GM19351 (cell line): ENCODE measurements around the gene SH2D1B.
"Not testable (repeated sequence)": the region's sequence is repeated elsewhere in the genome, so short reads cannot be mapped to it uniquely, and the experiment has no call there.

Experiments used
- ATAC-seq: cut with Tn5 transposase; IDR thresholded peaks from one replicate; pipeline ENCODE4 v1.9.1; 2021; ENCODE audit warnings: mild to moderate bottlenecking, moderate library complexity; ENCODE audit not compliant: unreplicated experiment

Gene SH2D1B

GRCh38 chr1:162365284-162366020, 46.5 kb downstream of the SH2D1B start:
- no peak for ATAC-seq

- no peak for ATAC-seq
These were observed 47.4 kb downstream of the SH2D1B start for GRCh38 chr1:162364498-162364897.

GRCh38 chr1:162363823-162364222, 48.1 kb downstream of the SH2D1B start:
- ATAC-seq, result no peak

- peak; percentile 34 for ATAC-seq
These were observed 50.6 kb downstream of the SH2D1B start for GRCh38 chr1:162361349-162361748.

GRCh38 chr1:162360874-162361260, 51.1 kb downstream of the SH2D1B start:
- ATAC-seq, result no peak

GRCh38 chr1:162360237-162360873, 51.6 kb downstream of the SH2D1B start:
- ATAC-seq, result no peak

DNA sequence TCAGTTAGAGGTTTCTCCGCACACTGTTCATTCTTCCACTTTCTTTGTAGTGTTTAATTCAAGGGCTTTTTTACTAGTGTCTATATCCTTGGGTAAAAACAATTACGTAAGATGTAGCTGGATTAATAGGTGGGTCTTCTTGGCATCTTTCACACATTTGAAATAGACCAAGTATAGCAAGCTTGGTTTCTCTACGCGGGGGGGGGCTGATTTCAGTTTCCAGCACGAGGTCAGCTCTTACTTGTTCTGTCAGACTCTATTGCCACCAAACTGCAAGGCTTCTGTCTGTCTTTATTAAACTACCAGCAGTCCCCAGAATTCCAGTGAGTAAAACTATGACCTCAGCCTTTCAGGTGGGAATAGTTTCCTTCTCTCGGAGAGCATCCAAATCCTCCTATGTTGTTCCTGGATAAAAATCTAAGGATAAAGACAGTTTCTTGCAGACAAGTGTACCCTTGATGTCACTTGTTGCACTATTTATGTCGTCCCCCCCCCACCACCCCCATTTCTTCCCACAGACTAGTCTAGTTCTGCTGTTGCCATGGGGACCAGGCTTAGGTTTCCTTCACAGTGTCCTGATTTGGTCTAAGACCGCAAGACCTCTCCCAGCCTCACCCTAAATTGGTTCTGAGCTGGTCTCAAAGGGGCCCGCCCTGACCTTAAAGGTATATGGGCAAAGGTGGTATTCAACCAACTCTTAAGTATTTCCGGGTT, 52.3 kb downstream of the SH2D1B start:
- no peak for ATAC-seq

DNA sequence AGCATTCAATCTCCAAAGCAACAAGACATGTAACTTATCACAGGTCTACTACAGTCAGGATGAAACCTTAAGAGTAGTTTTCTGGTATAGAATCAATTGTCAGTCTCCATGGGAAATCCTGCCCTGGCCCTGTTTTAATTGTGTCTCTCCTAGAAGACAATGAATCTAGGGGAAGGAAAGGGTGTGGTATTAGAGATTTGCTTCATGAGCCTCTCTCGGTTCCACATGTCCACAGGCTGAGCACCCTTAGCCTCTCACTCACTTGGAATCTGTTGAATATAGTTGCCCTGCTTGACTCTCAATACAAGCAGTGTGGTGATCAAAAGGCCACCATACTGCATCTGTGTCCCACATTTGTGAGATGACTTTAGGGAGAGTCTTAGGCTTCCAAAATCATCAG, 53.0 kb downstream of the SH2D1B start:
- no peak for ATAC-seq

DNA sequence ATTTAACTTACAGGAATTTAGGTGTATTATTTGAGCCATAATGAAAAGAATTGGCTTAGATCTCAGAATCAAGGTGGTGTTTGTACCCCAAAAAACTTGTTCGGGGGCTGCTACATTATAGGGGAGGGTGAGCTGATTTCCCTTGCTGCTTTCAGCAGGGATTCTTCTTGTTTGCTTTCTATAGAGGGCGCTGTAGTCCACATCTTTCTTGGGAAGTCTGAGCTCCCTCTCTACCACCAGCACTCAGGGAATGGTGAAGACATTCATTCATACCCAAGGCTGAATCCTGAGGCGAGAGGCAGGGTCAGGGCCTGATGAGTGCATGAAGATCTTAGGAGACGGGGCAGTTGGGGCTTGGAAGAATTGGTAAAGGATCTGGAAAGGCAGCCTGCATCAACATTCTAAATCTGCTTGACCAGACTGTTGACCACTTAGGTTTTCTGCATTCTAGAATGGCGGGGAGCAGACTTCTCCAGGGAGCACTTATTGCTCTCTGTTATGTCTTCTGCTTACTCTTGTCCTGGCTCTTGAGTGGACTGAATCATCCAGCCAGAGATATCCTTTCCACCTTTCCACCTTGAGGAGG, 54.2 kb downstream of the SH2D1B start:
- no peak for ATAC-seq

- no peak for ATAC-seq
These were observed 58.2 kb downstream of the SH2D1B start for GRCh38 chr1:162353702-162354101.

DNA sequence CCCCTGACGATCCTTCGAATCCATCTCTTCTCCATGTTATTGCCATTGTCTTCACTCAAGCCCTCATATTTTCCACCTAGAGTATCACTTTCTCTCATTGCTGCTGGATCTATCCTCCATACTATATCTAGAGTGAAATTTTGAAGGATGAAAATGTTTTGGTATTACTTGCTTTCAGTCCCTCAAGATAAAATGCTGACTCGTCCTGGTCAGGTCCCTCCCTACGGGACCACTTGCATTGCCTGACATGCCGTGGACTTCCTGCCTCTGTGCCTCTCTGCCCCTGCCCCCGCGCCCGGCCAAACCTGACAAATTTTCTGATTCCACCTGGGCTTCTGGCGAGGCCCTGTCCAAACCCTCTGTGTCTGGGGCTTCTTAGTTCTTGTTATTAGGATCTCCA, 58.9 kb downstream of the SH2D1B start:
- no peak for ATAC-seq

DNA sequence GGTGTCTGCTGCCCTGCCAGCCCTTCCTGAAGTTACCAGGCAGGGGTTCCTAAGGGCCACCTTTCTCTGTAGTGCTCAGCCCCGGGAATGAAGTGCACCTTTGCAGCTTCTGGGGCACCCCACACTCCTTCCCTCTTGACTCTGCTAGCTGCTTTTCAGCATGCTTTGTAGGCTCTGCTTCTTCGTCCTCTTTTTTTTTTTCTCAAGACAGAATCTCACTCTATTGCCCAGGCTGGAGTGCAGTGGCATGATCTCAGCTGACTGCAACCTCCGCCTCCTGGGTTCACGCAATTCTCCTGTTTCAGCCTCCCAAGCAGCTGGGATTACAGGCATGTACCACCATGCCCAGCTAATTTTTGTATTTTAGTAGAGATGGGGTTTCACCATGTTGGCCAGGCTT, 60.1 kb downstream of the SH2D1B start:
- not testable (repeated sequence) for ATAC-seq

GRCh38 chr1:162351246-162351842, 60.6 kb downstream of the SH2D1B start:
- ATAC-seq, result no peak

DNA sequence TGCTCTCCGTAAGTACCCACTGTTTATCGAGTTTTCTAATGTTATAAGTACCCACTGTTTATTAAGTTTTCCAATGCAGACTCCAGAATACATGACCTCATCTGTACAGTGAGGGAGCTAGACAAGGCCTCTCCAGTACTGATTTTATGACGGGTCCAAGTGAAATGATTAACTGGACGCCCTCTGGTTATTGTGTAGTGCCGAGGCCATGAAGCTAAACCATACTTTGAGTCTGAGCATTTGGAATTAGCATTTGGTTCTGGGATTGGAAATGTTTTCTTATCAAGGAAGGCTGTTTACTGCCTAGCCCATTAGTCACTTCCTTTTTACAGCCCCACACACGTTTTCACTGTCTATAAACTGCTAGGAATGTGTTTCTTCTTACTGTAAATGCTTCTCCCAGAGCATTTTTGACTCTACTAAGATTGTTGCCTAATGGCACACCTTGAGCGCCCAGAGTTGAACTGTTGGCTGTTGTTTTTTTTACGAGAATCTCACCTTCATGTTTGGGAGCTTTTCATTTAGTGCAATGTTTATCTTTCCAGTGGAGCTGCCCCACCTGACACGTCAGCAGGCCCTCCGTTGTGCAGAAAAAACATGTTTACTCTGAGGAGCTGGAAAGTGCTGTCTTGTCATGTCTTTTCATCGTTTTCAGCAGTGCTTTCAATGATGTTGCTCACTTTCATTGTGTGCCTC, 62.2 kb downstream of the SH2D1B start:
- no peak for ATAC-seq

GRCh38 chr1:162347281-162347680, 64.7 kb downstream of the SH2D1B start:
- no peak for ATAC-seq
